DND-41 (cell line): Measurements from ENCODE around the gene KRTAP24-1.

Source experiments
- ATAC-seq: fragments of 200-7000 bp; cut with Tn5 transposase; 3 replicates; pipeline ENCODE4 v1.9.1; 2021; ENCODE audit warnings: low read depth; ENCODE audit not compliant: insufficient read depth
- DNase-seq: peaks from one replicate; pipeline ENCODE4 v3.0.0-alpha.2; 2020
- H2AFZ ChIP-seq: 2 replicates; pipeline ENCODE4 v1.6.0; 2012; ENCODE audit warnings: low read depth, low read length
- H3K27ac ChIP-seq: 2 replicates; pipeline ENCODE4 v1.5.1; 2012; ENCODE audit warnings: low read length, inconsistent platforms
- H3K27me3 ChIP-seq: fragments of 200-600 bp; sonication (generic); 2 replicates; pipeline ENCODE4 v1.6.0; 2012; ENCODE audit warnings: low read length, mild to moderate bottlenecking, inconsistent platforms; ENCODE audit not compliant: insufficient read depth, poor library complexity
- H3K36me3 ChIP-seq: 2 replicates; pipeline ENCODE4 v1.5.1; 2012; ENCODE audit warnings: low read length, inconsistent platforms; ENCODE audit not compliant: insufficient read depth
- H3K4me1 ChIP-seq: 2 replicates; pipeline ENCODE4 v1.5.1; 2012; ENCODE audit warnings: mild to moderate bottlenecking, low read length; ENCODE audit not compliant: insufficient read depth
- H3K4me2 ChIP-seq: 2 replicates; pipeline ENCODE4 v1.6.0; 2012; ENCODE audit warnings: mild to moderate bottlenecking, moderate library complexity, low read length, inconsistent platforms; ENCODE audit not compliant: insufficient read depth
- H3K4me3 ChIP-seq, 2 experiments: fragments of 200-600 bp in 1 of 2; shearing (Covaris generic) in 1 of 2; 2 replicates each; pipeline ENCODE4 v1.5.1; 2012 to 2016; ENCODE audit warnings: inconsistent platforms in 2 of 2, low read length in 2 of 2, mild to moderate bottlenecking in 2 of 2, low read depth in 1 of 2, moderate library complexity in 1 of 2
- H3K79me2 ChIP-seq: 2 replicates; pipeline ENCODE4 v1.6.0; 2012; ENCODE audit warnings: low read length, inconsistent platforms; ENCODE audit not compliant: insufficient read depth
- H3K9ac ChIP-seq: 2 replicates; pipeline ENCODE4 v1.6.0; 2012; ENCODE audit warnings: low read depth, mild to moderate bottlenecking, inconsistent platforms, low read length, moderate library complexity
- H3K9me3 ChIP-seq: 2 replicates; pipeline ENCODE4 v1.5.1; 2012; ENCODE audit warnings: low read length, moderate library complexity, mild to moderate bottlenecking, inconsistent platforms; ENCODE audit not compliant: insufficient read depth, severe bottlenecking
- H4K20me1 ChIP-seq: 2 replicates; pipeline ENCODE4 v1.6.0; 2012; ENCODE audit warnings: low read length; ENCODE audit not compliant: insufficient read depth
- EZH2 ChIP-seq: IDR thresholded peaks from 3 replicates; pipeline ENCODE4 v1.6.1; 2012; ENCODE audit warnings: borderline replicate concordance, low read depth, mild to moderate bottlenecking, moderate library complexity, low read length, inconsistent platforms; ENCODE audit not compliant: severe bottlenecking
- TF ChIP-seq, protein P1 (sequence below): IDR thresholded peaks from 2 replicates; pipeline ENCODE4 v1.5.1; 2012; ENCODE audit warnings: borderline replicate concordance, low read length, moderate library complexity, mild to moderate bottlenecking; ENCODE audit not compliant: poor library complexity, severe bottlenecking; ENCODE audit errors: extremely low read depth

KRTAP24-1 gene, protein sequence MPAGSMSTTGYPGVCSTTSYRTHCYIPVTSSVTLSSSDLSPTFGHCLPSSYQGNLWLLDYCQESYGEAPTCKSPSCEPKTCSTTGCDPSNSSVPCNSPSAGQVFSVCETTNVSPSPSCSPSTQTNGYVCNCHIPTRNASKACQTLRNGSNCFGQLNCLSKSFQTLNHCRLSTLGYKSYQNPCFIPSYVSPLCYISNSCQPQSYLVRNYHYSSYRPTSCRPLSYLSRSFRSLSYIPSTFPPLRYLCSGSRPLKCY

DNA sequence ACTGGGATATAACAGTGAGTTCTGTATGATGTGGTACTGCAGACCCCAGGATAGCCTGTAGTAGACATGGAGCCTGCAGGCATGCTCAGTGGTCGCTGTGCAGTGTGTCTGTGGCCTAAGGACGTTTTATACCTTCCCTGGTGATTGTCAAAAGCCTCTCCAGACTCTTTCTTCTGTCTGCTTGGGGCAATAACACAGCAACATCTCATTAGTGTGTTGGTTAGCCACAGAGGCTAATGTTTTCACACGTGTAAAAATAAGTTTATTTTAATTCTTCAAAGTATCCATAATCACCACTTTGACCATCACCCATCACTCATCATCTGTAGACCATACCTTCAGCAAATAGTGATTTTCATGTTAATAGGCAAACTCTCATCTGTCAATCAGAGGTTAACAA is at the start of gene KRTAP24-1:
TSS of gene KRTAP24-1 (minus strand) at position 101 of the 400 bp plus-strand sequence. CDS start at position 83, 18 bp downstream.
- Histone ChIP-seq H3K4me3 (no peak within 1 kb of the TSS), H3K4me2 (no peak within 1 kb of the TSS), H3K27ac (no peak within 1 kb of the TSS), H3K4me1 (no peaks in the 10 kb centered on the region), H3K9me3 (no peaks in the 10 kb centered on the region), H3K36me3 (no peaks in the 10 kb centered on the region), H3K9ac (no peak within 1 kb of the TSS), H4K20me1 (no peaks in the 10 kb centered on the region), H3K79me2 (no peaks in the 10 kb centered on the region), H3K27me3 (no peaks in the 10 kb centered on the region), H2AFZ (no peak within 1 kb of the TSS)
- no peak for ATAC-seq
- TF ChIP-seq, protein P1, sequence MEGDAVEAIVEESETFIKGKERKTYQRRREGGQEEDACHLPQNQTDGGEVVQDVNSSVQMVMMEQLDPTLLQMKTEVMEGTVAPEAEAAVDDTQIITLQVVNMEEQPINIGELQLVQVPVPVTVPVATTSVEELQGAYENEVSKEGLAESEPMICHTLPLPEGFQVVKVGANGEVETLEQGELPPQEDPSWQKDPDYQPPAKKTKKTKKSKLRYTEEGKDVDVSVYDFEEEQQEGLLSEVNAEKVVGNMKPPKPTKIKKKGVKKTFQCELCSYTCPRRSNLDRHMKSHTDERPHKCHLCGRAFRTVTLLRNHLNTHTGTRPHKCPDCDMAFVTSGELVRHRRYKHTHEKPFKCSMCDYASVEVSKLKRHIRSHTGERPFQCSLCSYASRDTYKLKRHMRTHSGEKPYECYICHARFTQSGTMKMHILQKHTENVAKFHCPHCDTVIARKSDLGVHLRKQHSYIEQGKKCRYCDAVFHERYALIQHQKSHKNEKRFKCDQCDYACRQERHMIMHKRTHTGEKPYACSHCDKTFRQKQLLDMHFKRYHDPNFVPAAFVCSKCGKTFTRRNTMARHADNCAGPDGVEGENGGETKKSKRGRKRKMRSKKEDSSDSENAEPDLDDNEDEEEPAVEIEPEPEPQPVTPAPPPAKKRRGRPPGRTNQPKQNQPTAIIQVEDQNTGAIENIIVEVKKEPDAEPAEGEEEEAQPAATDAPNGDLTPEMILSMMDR = no peak
- TF ChIP-seq EZH2 = no peak
- DNase-seq = no peak

DNA sequence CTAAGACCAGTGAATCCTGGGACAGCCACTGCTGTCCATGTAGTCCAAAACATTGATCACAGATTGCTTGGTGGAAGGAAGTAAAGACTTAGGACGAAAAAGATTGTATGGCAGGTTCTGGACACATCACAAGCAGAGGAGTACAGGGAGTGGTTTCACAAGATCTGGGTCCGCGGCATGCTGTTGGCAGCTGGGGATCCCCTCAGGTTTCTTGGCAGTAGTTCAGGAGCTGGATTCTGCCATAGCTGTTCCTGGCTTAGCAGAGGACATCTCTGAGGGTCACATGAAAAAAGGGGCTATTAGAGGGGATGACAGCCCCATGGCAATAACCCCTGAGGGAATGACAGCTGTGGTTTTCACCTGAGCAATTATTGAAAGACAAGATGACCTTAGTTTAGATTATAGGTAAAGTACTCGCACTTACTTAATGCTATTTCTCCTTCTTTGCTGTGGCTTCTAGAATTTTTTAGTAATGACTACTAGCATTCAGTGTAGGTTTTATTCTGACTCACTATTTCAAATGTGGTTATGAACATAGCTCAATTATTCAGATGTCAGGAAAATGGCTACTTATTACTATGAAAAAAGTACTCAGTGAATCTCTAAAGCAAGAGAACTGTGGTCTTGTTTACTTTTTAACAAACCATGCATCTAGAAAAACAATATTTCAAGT is 46.6 kb upstream of the KRTAP24-1 start:
- H4K20me1 ChIP-seq = no peaks in the 10 kb centered on the region
- TF ChIP-seq, protein P1 = no peak
- TF ChIP-seq EZH2 = no peak
- H3K4me2 ChIP-seq = no peak overlapping the region
- ATAC-seq (no peak), DNase-seq (no peak)
- no peaks in the 10 kb centered on the region for H3K36me3 ChIP-seq
- no peaks in the 10 kb centered on the region for H3K27me3 ChIP-seq
- H3K9me3 ChIP-seq = no peaks in the 10 kb centered on the region
- H3K27ac ChIP-seq = no peak overlapping the region
- H3K9ac ChIP-seq = no peak overlapping the region
- H3K4me1 ChIP-seq = no peaks in the 10 kb centered on the region
- no peak overlapping the region for H3K4me3 ChIP-seq
- no peaks in the 10 kb centered on the region for H3K79me2 ChIP-seq
- no peak overlapping the region for H2AFZ ChIP-seq

DNA sequence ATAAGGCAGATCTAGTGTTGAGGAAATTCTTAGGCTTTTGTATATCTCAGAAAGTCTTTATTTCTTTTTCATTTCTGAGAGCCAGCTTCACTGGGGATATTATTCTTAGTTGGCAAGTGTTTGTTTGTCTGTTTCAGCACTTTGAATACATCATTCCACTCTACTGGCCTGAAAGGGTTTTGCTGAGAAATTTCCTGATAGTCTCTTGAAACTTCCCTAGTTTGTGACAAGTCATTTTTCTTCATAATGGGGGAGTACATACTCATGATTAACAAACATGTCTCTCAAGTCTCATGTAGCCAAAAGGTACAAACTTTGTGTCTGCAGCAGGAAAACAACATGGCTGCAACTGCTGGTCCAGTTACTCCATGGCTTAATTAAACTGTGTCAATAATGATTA is 43.6 kb upstream of the KRTAP24-1 start:
- no peak for ATAC-seq
- Histone ChIP-seq H3K27me3 (no peaks in the 10 kb centered on the region), H3K9ac (no peak overlapping the region), H4K20me1 (no peaks in the 10 kb centered on the region), H3K27ac (no peak overlapping the region), H3K4me3 (no peak overlapping the region), H3K4me1 (no peaks in the 10 kb centered on the region), H3K9me3 (no peaks in the 10 kb centered on the region), H3K79me2 (no peaks in the 10 kb centered on the region), H3K4me2 (no peak overlapping the region), H2AFZ (no peak overlapping the region), H3K36me3 (no peaks in the 10 kb centered on the region)
- TF ChIP-seq, protein P1 = no peak
- no peak for TF ChIP-seq EZH2
- no peak for DNase-seq
